ENCODE data around the gene SLC23A1.
"Not testable (repeated sequence)": the region's sequence is repeated elsewhere in the genome, so short reads cannot be mapped to it uniquely, and the experiment has no call there.

Gene SLC23A1

GRCh38 chr5:139389701-139390638 lies 6.9 kb upstream of the SLC23A1 start, which contains the start of gene MZB1:
MZB1 (minus strand) TSS chr5:139389913; CDS start chr5:139389856, 57 bp downstream.
- DNase-seq (ENCODE audit: low read depth), result peak; percentile 29

GRCh38 chr5:139388198-139388821 lies 5.2 kb upstream of the SLC23A1 start:
- no peak for DNase-seq (ENCODE audit: low read depth)

- no peak for DNase-seq (ENCODE audit: low read depth)
Measured at GRCh38 chr5:139387611-139388197, 4.6 kb upstream of the SLC23A1 start.

GRCh38 chr5:139386956-139387355 lies 3.9 kb upstream of the SLC23A1 start:
- not testable (repeated sequence) for DNase-seq (ENCODE audit: low read depth)

GRCh38 chr5:139386050-139386438 lies 2.9 kb upstream of the SLC23A1 start:
- DNase-seq (ENCODE audit: low read depth), result no peak

- DNase-seq (ENCODE audit: low read depth), result no peak
Measured at GRCh38 chr5:139385061-139386049, 2.3 kb upstream of the SLC23A1 start.

GRCh38 chr5:139384591-139385051 lies 1.5 kb upstream of the SLC23A1 start:
- DNase-seq (ENCODE audit: low read depth), result no peak

- no peak for DNase-seq (ENCODE audit: low read depth)
Measured at GRCh38 chr5:139383993-139384590, 995 bp upstream of the SLC23A1 start.

GRCh38 chr5:139382807-139383206 lies 290 bp downstream of the SLC23A1 start:
- no peak for DNase-seq (ENCODE audit: low read depth)

GRCh38 chr5:139381837-139382761 lies 998 bp downstream of the SLC23A1 start:
- no peak for DNase-seq (ENCODE audit: low read depth)

GRCh38 chr5:139379626-139380449 lies 3.3 kb downstream of the SLC23A1 start:
- DNase-seq (ENCODE audit: low read depth), result no peak

- DNase-seq (ENCODE audit: low read depth), result no peak
Measured at GRCh38 chr5:139378941-139379361, 4.1 kb downstream of the SLC23A1 start.

GRCh38 chr5:139378101-139378825 lies 4.8 kb downstream of the SLC23A1 start:
- no peak for DNase-seq (ENCODE audit: low read depth)

GRCh38 chr5:139377226-139377625 lies 5.9 kb downstream of the SLC23A1 start:
- DNase-seq (ENCODE audit: low read depth), result no peak

- no peak for DNase-seq (ENCODE audit: low read depth)
Measured at GRCh38 chr5:139376364-139376763, 6.7 kb downstream of the SLC23A1 start.

GRCh38 chr5:139374909-139375308 lies 8.2 kb downstream of the SLC23A1 start:
- no peak for DNase-seq (ENCODE audit: low read depth)

GRCh38 chr5:139371482-139372435 lies 11.3 kb downstream of the SLC23A1 start:
- no peak for DNase-seq (ENCODE audit: low read depth)
